GM23338 (cell line): Measurements from ENCODE around the gene MRLN. TPM values are rescaled to one million over a fixed set of nuclear protein-coding genes. Genes with fewer than 3 reads are reported as not detected.

Source experiments
- ATAC-seq: fragments of 200-7000 bp; cut with Tn5 transposase; 3 replicates; pipeline ENCODE4 v1.9.1; 2020
- DNase-seq: peaks from one replicate; pipeline ENCODE4 v3.0.0-alpha.2; 2015; ENCODE audit warnings: low spot score
- H2AFZ ChIP-seq: fragments of 200-600 bp; sonication (generic); 2 replicates; pipeline ENCODE4 v1.8.0; 2016; ENCODE audit warnings: antibody characterized with exemption, mild to moderate bottlenecking, moderate library complexity
- H3F3A ChIP-seq: fragments of 200-600 bp; sonication (generic); replicated peaks from 2 replicates; pipeline ENCODE4 v1.8.0; 2017; ENCODE audit warnings: antibody characterized with exemption, mixed run types, low read depth
- H3K27ac ChIP-seq: fragments of 200-600 bp; sonication (generic); 2 replicates; pipeline ENCODE4 v1.6.1; 2016; ENCODE audit warnings: low read depth
- H3K27me3 ChIP-seq: fragments of 200-600 bp; sonication (generic); 2 replicates; pipeline ENCODE4 v1.8.0; 2016; ENCODE audit warnings: mild to moderate bottlenecking, mixed run types, moderate library complexity; ENCODE audit not compliant: insufficient read depth
- H3K36me3 ChIP-seq: fragments of 200-600 bp; sonication (generic); 2 replicates; pipeline ENCODE4 v1.8.0; 2016; ENCODE audit warnings: mild to moderate bottlenecking; ENCODE audit not compliant: insufficient read depth
- H3K4me1 ChIP-seq: fragments of 200-600 bp; sonication (generic); 2 replicates; pipeline ENCODE4 v1.8.0; 2016; ENCODE audit warnings: mild to moderate bottlenecking, moderate library complexity; ENCODE audit not compliant: insufficient read depth
- H3K4me2 ChIP-seq: fragments of 200-600 bp; sonication (generic); 2 replicates; pipeline ENCODE4 v1.7.1; 2017; ENCODE audit warnings: mixed run types
- H3K4me3 ChIP-seq: fragments of 200-600 bp; sonication (generic); 2 replicates; pipeline ENCODE4 v1.6.1; 2016; ENCODE audit warnings: mixed run types
- H3K79me2 ChIP-seq: fragments of 200-600 bp; sonication (generic); replicated peaks from 2 replicates; pipeline ENCODE4 v1.8.0; 2017; ENCODE audit warnings: mild to moderate bottlenecking; ENCODE audit not compliant: insufficient read depth
- H3K9me2 ChIP-seq: fragments of 200-600 bp; sonication (generic); 2 replicates; pipeline ENCODE4 v1.8.0; 2017; ENCODE audit not compliant: insufficient read depth
- H4K20me1 ChIP-seq: fragments of 200-600 bp; sonication (generic); replicated peaks from 2 replicates; pipeline ENCODE4 v1.8.0; 2017; ENCODE audit warnings: mild to moderate bottlenecking; ENCODE audit not compliant: insufficient read depth
- H3K27ac Mint-ChIP-seq: 2 replicates; pipeline ENCODE4 v1.8.0; 2020; ENCODE audit warnings: inconsistent platforms, mild to moderate bottlenecking, moderate library complexity, mixed read lengths
- H3K27me3 Mint-ChIP-seq: 3 replicates; pipeline ENCODE4 v1.8.0; 2022; ENCODE audit warnings: low read depth, mild to moderate bottlenecking, moderate library complexity, mixed read lengths, inconsistent platforms; ENCODE audit not compliant: insufficient read depth, poor library complexity
- H3K36me3 Mint-ChIP-seq: 3 replicates; pipeline ENCODE4 v1.8.0; 2021; ENCODE audit warnings: low read depth, mild to moderate bottlenecking, inconsistent platforms, moderate library complexity, mixed read lengths
- H3K4me1 Mint-ChIP-seq: 3 replicates; pipeline ENCODE4 v1.8.0; 2020; ENCODE audit warnings: mild to moderate bottlenecking, inconsistent platforms, mixed read lengths
- H3K4me3 Mint-ChIP-seq: 3 replicates; pipeline ENCODE4 v1.8.0; 2021; ENCODE audit warnings: moderate library complexity, mild to moderate bottlenecking, inconsistent platforms, mixed read lengths
- H3K9me3 Mint-ChIP-seq: 3 replicates; pipeline ENCODE4 v1.8.0; 2020; ENCODE audit warnings: moderate library complexity, mild to moderate bottlenecking, inconsistent platforms, mixed read lengths
- CREB1 ChIP-seq: fragments of 250-450 bp; sonication (Bioruptor Pico); IDR thresholded peaks from 2 replicates; pipeline ENCODE4 v1.5.0; 2020; ENCODE audit warnings: low read depth, mild to moderate bottlenecking, moderate library complexity
- EZH2 ChIP-seq: fragments of 200-600 bp; sonication (generic); IDR thresholded peaks from one replicate; pipeline ENCODE4 v1.8.0; 2017; ENCODE audit warnings: antibody characterized with exemption, mild to moderate bottlenecking, low read depth; ENCODE audit not compliant: unreplicated experiment
- EZH2phosphoT487 ChIP-seq: fragments of 200-600 bp; sonication (generic); IDR thresholded peaks from one replicate; pipeline ENCODE4 v1.8.1; 2018; ENCODE audit warnings: antibody characterized with exemption; ENCODE audit not compliant: unreplicated experiment
- JUNB ChIP-seq: IDR thresholded peaks from one replicate; pipeline ENCODE4 v1.6.1; 2016; ENCODE audit warnings: antibody characterized with exemption; ENCODE audit not compliant: unreplicated experiment
- NANOG ChIP-seq: IDR thresholded peaks from 2 replicates; pipeline ENCODE4 v1.6.1; 2016; ENCODE audit warnings: antibody characterized with exemption, borderline replicate concordance
- POLR2AphosphoS5 ChIP-seq: IDR thresholded peaks from 2 replicates; pipeline ENCODE4 v1.6.1; 2016; ENCODE audit warnings: antibody characterized with exemption, low read depth
- ZNF114 ChIP-seq: fragments of 250-450 bp; sonication (Bioruptor Pico); IDR thresholded peaks from 2 replicates; pipeline ENCODE4 v1.5.0; 2020; ENCODE audit warnings: mild to moderate bottlenecking, moderate library complexity
- polyA plus RNA-seq: library from polyadenylated mRNA; unstranded; fragments of >200 nt; fragmentation: Nextera tagmentation; extraction: Ambion mirVana; gene quantifications from 2 replicates; pipeline ENCODE4 v1.2.1, GENCODE V29; 2016
- total RNA-seq: library from RNA; depleted of rRNA; stranded (reverse); fragments of >200 nt; shearing (Covaris generic); gene quantifications from 2 replicates; pipeline ENCODE4 v1.2.3, GENCODE V29; 2014
- TF ChIP-seq, protein P1 (sequence below): IDR thresholded peaks from one replicate; pipeline ENCODE4 v1.6.1; 2018; ENCODE audit warnings: antibody characterized with exemption; ENCODE audit not compliant: unreplicated experiment
- TF ChIP-seq, protein P2 (sequence below), 2 experiments: fragments of 200-600 bp in 1 of 2; sonication (generic) in 1 of 2; conservative IDR thresholded peaks; 2 replicates each; pipeline versions ENCODE4 v1.5.1 to v1.6.1; 2016 to 2017; ENCODE audit warnings: antibody characterized with exemption in 2 of 2, low read depth in 2 of 2, mild to moderate bottlenecking in 2 of 2, moderate library complexity in 1 of 2
- TF ChIP-seq, protein P3 (sequence below): IDR thresholded peaks from 2 replicates; pipeline ENCODE4 v1.6.1; 2016; ENCODE audit warnings: antibody characterized with exemption
- TF ChIP-seq, protein P4 (sequence below): fragments of 250-450 bp; sonication (Bioruptor Pico); IDR thresholded peaks from 2 replicates; pipeline ENCODE4 v1.5.0; 2020; ENCODE audit warnings: mild to moderate bottlenecking, moderate library complexity

MRLN gene
- total and polyA plus RNA-seq, 2 experiments from 2014 or later, result not detected

DNA sequence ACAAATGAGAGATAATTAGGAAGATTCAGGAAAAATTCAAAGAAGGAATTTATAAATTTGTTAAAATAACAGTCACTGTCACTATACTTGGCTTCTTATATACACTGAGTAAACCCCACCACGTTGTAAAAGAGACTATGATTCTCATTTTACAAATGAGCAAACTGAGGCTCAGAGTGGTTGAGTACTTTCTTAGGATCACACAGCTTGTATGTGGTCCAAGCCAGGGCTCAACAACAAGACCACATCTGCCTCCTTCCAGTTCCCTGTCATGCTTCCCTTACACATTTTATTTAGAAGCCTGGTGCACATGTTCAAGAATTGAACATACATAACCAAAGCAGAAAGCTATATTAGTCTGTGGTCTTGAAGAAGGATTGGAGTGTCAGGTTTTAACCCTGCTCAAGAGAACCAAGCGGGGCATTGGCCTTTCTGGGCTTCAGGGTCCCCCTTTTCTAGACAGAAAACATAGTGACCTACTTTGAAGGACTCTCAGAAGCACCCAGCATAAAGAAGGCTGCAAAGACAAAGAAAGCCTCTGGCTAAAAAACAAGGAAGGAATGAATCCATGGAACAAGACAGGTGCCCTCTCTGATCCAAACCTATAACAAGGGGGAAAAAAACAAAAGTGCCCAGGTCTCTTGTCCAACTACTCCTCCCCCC lies 846 bp downstream of the MRLN start (continued):
- TF ChIP-seq, protein P1, sequence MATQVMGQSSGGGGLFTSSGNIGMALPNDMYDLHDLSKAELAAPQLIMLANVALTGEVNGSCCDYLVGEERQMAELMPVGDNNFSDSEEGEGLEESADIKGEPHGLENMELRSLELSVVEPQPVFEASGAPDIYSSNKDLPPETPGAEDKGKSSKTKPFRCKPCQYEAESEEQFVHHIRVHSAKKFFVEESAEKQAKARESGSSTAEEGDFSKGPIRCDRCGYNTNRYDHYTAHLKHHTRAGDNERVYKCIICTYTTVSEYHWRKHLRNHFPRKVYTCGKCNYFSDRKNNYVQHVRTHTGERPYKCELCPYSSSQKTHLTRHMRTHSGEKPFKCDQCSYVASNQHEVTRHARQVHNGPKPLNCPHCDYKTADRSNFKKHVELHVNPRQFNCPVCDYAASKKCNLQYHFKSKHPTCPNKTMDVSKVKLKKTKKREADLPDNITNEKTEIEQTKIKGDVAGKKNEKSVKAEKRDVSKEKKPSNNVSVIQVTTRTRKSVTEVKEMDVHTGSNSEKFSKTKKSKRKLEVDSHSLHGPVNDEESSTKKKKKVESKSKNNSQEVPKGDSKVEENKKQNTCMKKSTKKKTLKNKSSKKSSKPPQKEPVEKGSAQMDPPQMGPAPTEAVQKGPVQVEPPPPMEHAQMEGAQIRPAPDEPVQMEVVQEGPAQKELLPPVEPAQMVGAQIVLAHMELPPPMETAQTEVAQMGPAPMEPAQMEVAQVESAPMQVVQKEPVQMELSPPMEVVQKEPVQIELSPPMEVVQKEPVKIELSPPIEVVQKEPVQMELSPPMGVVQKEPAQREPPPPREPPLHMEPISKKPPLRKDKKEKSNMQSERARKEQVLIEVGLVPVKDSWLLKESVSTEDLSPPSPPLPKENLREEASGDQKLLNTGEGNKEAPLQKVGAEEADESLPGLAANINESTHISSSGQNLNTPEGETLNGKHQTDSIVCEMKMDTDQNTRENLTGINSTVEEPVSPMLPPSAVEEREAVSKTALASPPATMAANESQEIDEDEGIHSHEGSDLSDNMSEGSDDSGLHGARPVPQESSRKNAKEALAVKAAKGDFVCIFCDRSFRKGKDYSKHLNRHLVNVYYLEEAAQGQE, result no peak
- TF ChIP-seq CREB1, result no peak

DNA sequence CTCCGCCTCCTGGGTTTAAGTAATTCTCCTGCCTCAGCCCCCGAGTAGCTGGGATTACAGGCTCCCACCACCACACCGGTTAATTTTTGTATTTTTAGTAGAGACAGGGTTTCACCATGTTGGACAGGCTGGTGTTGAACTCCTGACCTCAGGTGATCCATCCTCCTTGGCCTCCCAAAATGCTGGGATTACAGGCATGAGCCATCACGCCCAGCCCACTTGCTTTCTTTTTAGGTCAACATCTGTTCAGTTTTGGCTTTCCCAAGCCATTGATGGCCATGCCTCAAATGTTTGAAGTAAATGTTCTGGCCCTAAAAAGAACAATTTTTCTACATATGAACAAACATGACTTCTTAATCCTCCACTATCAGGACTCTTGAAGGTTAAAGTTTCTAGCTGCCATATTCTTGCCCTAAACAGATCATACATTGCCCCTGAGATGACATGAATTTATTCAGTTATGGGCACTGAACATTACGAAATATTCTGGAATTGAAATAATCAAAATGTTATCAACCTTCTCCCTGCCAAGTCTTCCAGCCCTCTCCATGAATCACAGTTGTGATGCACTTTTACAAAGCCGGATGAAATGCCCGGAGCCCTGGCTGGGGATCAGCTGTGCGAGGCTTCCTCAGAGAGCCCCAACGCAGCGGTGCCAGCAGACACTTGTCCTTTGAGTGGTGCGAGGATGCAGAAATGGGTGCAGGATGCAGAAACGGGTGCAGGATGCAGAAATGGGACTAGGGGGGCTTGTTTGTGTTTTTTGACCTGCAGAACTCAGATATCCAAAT lies 2.9 kb downstream of the MRLN start:
- H3K27me3 ChIP-seq, result no peaks in the 10 kb centered on the region
- H3K4me1 ChIP-seq, result no peaks in the 10 kb centered on the region
- no peak overlapping the region for H3K27ac Mint-ChIP-seq
- H3K4me3 ChIP-seq, result no peak overlapping the region
- H3K27ac ChIP-seq, result no peak overlapping the region
- DNase-seq, result no peak
- H3K9me3 Mint-ChIP-seq, result peaks cover 4% of the 10 kb centered on the region; the same call in 1 of the 3 replicates
- no peaks in the 10 kb centered on the region for H3K36me3 ChIP-seq
- no peaks in the 10 kb centered on the region for H4K20me1 ChIP-seq
- H3K36me3 Mint-ChIP-seq, result no peaks in the 10 kb centered on the region
- no peak for ATAC-seq
- H3K4me2 ChIP-seq, result no peak overlapping the region
- H3K4me3 Mint-ChIP-seq, result no peak overlapping the region
- no peak overlapping the region for H2AFZ ChIP-seq
- no peaks in the 10 kb centered on the region for H3F3A ChIP-seq
- peaks cover 7% of the 10 kb centered on the region for H3K27me3 Mint-ChIP-seq
- no peaks in the 10 kb centered on the region for H3K79me2 ChIP-seq
- no peaks in the 10 kb centered on the region for H3K4me1 Mint-ChIP-seq
- H3K9me2 ChIP-seq, result no peaks in the 10 kb centered on the region
- TF ChIP-seq NANOG (no peak), JUNB (no peak), EZH2phosphoT487 (no peak), EZH2 (no peak), CREB1 (no peak), POLR2AphosphoS5 (no peak), ZNF114 (CRISPR knock-in tag) (no peak)
- TF ChIP-seq, protein P2, sequence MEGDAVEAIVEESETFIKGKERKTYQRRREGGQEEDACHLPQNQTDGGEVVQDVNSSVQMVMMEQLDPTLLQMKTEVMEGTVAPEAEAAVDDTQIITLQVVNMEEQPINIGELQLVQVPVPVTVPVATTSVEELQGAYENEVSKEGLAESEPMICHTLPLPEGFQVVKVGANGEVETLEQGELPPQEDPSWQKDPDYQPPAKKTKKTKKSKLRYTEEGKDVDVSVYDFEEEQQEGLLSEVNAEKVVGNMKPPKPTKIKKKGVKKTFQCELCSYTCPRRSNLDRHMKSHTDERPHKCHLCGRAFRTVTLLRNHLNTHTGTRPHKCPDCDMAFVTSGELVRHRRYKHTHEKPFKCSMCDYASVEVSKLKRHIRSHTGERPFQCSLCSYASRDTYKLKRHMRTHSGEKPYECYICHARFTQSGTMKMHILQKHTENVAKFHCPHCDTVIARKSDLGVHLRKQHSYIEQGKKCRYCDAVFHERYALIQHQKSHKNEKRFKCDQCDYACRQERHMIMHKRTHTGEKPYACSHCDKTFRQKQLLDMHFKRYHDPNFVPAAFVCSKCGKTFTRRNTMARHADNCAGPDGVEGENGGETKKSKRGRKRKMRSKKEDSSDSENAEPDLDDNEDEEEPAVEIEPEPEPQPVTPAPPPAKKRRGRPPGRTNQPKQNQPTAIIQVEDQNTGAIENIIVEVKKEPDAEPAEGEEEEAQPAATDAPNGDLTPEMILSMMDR (conservative IDR thresholded peaks at IDR 0.05; ENCODE audit: low read depth in 2 of 2), result no peak
- TF ChIP-seq, protein P3, sequence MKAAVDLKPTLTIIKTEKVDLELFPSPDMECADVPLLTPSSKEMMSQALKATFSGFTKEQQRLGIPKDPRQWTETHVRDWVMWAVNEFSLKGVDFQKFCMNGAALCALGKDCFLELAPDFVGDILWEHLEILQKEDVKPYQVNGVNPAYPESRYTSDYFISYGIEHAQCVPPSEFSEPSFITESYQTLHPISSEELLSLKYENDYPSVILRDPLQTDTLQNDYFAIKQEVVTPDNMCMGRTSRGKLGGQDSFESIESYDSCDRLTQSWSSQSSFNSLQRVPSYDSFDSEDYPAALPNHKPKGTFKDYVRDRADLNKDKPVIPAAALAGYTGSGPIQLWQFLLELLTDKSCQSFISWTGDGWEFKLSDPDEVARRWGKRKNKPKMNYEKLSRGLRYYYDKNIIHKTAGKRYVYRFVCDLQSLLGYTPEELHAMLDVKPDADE, result no peak
- TF ChIP-seq, protein P4, sequence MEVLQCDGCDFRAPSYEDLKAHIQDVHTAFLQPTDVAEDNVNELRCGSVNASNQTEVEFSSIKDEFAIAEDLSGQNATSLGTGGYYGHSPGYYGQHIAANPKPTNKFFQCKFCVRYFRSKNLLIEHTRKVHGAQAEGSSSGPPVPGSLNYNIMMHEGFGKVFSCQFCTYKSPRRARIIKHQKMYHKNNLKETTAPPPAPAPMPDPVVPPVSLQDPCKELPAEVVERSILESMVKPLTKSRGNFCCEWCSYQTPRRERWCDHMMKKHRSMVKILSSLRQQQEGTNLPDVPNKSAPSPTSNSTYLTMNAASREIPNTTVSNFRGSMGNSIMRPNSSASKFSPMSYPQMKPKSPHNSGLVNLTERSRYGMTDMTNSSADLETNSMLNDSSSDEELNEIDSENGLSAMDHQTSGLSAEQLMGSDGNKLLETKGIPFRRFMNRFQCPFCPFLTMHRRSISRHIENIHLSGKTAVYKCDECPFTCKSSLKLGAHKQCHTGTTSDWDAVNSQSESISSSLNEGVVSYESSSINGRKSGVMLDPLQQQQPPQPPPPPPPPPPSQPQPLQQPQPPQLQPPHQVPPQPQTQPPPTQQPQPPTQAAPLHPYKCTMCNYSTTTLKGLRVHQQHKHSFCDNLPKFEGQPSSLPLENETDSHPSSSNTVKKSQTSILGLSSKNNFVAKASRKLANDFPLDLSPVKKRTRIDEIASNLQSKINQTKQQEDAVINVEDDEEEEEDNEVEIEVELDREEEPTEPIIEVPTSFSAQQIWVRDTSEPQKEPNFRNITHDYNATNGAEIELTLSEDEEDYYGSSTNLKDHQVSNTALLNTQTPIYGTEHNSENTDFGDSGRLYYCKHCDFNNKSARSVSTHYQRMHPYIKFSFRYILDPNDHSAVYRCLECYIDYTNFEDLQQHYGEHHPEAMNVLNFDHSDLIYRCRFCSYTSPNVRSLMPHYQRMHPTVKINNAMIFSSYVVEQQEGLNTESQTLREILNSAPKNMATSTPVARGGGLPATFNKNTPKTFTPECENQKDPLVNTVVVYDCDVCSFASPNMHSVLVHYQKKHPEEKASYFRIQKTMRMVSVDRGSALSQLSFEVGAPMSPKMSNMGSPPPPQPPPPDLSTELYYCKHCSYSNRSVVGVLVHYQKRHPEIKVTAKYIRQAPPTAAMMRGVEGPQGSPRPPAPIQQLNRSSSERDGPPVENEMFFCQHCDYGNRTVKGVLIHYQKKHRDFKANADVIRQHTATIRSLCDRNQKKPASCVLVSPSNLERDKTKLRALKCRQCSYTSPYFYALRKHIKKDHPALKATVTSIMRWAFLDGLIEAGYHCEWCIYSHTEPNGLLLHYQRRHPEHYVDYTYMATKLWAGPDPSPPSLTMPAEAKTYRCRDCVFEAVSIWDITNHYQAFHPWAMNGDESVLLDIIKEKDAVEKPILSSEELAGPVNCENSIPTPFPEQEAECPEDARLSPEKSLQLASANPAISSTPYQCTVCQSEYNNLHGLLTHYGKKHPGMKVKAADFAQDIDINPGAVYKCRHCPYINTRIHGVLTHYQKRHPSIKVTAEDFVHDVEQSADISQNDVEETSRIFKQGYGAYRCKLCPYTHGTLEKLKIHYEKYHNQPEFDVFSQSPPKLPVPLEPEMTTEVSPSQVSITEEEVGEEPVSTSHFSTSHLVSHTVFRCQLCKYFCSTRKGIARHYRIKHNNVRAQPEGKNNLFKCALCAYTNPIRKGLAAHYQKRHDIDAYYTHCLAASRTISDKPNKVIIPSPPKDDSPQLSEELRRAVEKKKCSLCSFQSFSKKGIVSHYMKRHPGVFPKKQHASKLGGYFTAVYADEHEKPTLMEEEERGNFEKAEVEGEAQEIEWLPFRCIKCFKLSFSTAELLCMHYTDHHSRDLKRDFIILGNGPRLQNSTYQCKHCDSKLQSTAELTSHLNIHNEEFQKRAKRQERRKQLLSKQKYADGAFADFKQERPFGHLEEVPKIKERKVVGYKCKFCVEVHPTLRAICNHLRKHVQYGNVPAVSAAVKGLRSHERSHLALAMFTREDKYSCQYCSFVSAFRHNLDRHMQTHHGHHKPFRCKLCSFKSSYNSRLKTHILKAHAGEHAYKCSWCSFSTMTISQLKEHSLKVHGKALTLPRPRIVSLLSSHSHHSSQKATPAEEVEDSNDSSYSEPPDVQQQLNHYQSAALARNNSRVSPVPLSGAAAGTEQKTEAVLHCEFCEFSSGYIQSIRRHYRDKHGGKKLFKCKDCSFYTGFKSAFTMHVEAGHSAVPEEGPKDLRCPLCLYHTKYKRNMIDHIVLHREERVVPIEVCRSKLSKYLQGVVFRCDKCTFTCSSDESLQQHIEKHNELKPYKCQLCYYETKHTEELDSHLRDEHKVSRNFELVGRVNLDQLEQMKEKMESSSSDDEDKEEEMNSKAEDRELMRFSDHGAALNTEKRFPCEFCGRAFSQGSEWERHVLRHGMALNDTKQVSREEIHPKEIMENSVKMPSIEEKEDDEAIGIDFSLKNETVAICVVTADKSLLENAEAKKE (CRISPR knock-in tag), result no peak
